ENCODE data around the gene CWF19L1. TPM values are rescaled to one million over a fixed set of nuclear protein-coding genes. Genes with fewer than 3 reads are reported as not detected.
A peak's percentile ranks its signal among the peaks of the same experiment; 100 is the strongest.

Gene CWF19L1
- total and polyA plus RNA-seq, 2 of the 13 experiments (the other 11 are each of a cell fraction or from before 2014, with no cell fraction given), result 13.6 to 42.1 TPM

GRCh38 chr10:100185364-100186252 is 81.8 kb downstream of the CWF19L1 start, which contains the start of gene ERLIN1 (continued):
- TF ChIP-seq HNF1B (CRISPR knock-in tag; IDR thresholded peaks at IDR 0.05) (peak; percentile 62; the same call in 1 of the 2 replicates), ZNF30 (CRISPR knock-in tag; IDR thresholded peaks at IDR 0.05) (no peak), SKI (IDR thresholded peaks at IDR 0.05; ENCODE audit: partially characterized antibody) (peak; percentile 23), SOX13 (IDR thresholded peaks at IDR 0.05) (no peak), SOX13 (CRISPR knock-in tag; conservative IDR thresholded peaks at IDR 0.05 in 1 of 2, IDR thresholded peaks at IDR 0.05 in 1 of 2) (0 out of 4 replicates have a peak, but pooled peaks of 1 of the 2 experiments have one; percentile 14), ZSCAN12 (CRISPR knock-in tag; IDR thresholded peaks at IDR 0.05) (peak; percentile 63; the same call in 1 of the 2 replicates), YEATS4 (CRISPR knock-in tag; IDR thresholded peaks at IDR 0.05; ENCODE audit: borderline replicate concordance) (peak; percentile 95), FOXC1 (CRISPR knock-in tag; IDR thresholded peaks at IDR 0.05; ENCODE audit: borderline replicate concordance) (peak; percentile 77; the same call in 1 of the 2 replicates), ARID4A (CRISPR knock-in tag; IDR thresholded peaks at IDR 0.05; ENCODE audit: borderline replicate concordance) (peak; percentile 97), TEAD3 (CRISPR knock-in tag; optimal IDR thresholded peaks at IDR 0.05; ENCODE audit: borderline replicate concordance) (peak; percentile 39), CSRNP2 (CRISPR knock-in tag; conservative IDR thresholded peaks at IDR 0.05; ENCODE audit: low read depth) (peak; percentile 76; the same call in 1 of the 2 replicates)
- TF ChIP-seq, protein P1, sequence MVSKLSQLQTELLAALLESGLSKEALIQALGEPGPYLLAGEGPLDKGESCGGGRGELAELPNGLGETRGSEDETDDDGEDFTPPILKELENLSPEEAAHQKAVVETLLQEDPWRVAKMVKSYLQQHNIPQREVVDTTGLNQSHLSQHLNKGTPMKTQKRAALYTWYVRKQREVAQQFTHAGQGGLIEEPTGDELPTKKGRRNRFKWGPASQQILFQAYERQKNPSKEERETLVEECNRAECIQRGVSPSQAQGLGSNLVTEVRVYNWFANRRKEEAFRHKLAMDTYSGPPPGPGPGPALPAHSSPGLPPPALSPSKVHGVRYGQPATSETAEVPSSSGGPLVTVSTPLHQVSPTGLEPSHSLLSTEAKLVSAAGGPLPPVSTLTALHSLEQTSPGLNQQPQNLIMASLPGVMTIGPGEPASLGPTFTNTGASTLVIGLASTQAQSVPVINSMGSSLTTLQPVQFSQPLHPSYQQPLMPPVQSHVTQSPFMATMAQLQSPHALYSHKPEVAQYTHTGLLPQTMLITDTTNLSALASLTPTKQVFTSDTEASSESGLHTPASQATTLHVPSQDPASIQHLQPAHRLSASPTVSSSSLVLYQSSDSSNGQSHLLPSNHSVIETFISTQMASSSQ (IDR thresholded peaks at IDR 0.05; ENCODE audit: low read depth), result no peak
- TF ChIP-seq, protein P1 (CRISPR knock-in tag; IDR thresholded peaks at IDR 0.05; ENCODE audit: borderline replicate concordance), result peak; percentile 72; the same call in 1 of the 2 replicates
- TF ChIP-seq, protein P2, sequence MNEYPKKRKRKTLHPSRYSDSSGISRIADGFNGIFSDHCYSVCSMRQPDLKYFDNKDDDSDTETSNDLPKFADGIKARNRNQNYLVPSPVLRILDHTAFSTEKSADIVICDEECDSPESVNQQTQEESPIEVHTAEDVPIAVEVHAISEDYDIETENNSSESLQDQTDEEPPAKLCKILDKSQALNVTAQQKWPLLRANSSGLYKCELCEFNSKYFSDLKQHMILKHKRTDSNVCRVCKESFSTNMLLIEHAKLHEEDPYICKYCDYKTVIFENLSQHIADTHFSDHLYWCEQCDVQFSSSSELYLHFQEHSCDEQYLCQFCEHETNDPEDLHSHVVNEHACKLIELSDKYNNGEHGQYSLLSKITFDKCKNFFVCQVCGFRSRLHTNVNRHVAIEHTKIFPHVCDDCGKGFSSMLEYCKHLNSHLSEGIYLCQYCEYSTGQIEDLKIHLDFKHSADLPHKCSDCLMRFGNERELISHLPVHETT (CRISPR knock-in tag; conservative IDR thresholded peaks at IDR 0.05), result peak; percentile 78

Measured in HepG2 (cell line).